ENCODE data around the gene RRP1. TPM values are rescaled to one million over a fixed set of nuclear protein-coding genes. Genes with fewer than 3 reads are reported as not detected.

RRP1 gene
- total RNA-seq, 1 experiment from 2014 or later, result 53.9 TPM

DNA sequence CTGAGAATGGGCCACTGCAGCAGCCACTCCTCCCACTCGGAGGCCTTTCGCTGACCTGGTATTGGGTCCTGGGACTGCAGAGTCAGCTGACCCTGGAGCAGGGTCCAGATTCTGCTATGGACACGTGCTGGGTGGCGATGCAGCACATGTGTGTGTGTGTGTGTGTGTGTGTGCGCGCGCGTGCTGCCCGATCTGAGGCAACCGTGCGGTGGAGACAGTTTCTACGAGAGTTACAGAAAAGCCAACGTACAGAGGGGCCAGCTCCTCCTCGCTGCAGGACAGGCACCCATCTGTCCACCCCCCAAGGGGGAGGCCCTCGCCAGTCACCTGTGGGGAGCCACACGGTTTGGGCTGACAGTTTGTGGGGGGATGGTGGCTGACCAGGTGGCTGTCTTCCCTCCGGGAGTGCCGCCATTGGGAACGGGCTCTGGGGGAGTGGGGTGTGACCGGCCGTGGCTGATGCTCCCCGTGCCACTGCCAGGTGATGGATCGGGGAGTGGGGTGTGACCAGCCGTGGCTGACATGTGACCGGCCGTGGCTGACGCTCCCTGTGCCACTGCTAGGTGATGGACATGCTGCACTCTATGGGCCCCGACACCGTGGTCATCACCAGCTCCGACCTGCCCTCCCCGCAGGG, 37.3 kb upstream of the RRP1 start:
- Histone ChIP-seq H2AFZ (ENCODE audit: low read depth, low read length, poor library complexity, severe bottlenecking) (no peak overlapping the region), H3K36me3 (ENCODE audit: control insufficient read depth in 1 of 2, insufficient read depth in 2 of 2, low read length in 2 of 2) (peaks cover 21 to 64% of the 10 kb centered on the region in 2 experiments; a peak in 3 of 4 replicates), H3K9me3 (ENCODE audit: control insufficient read depth in 1 of 2, insufficient read depth in 1 of 2, low read depth in 1 of 2, low read length in 2 of 2) (no peaks in the 10 kb centered on the region), H3K79me2 (ENCODE audit: insufficient read depth, low read length) (no peaks in the 10 kb centered on the region), H3K4me1 (ENCODE audit: control insufficient read depth in 1 of 2, insufficient read depth in 2 of 2, low read length in 2 of 2) (peaks cover 0 to 12% of the 10 kb centered on the region in 2 experiments; a peak in 2 of 4 replicates), H3K27ac (ENCODE audit: low read depth, low read length) (no peak overlapping the region), H3K4me2 (ENCODE audit: low read length) (no peak overlapping the region), H3K27me3 (ENCODE audit: insufficient read depth, low read length) (no peaks in the 10 kb centered on the region), H3K4me3 (replicated peaks in 1 of 2; ENCODE audit: low read depth in 1 of 2, low read length in 2 of 2) (no peak overlapping the region), H3K9me2 (ENCODE audit: insufficient read depth) (no peaks in the 10 kb centered on the region), H4K20me1 (ENCODE audit: insufficient read depth) (no peaks in the 10 kb centered on the region), H3K9ac (ENCODE audit: low read length) (no peak overlapping the region)
- POLR2A ChIA-PET, result no interaction called here
- RAD21 ChIA-PET (ENCODE audit: low non-redundant PET in 1 of 2, low total read pairs in 2 of 2, uncharacterized antibody in 2 of 2, unreplicated experiment in 2 of 2), result no interaction called here
- intact Hi-C loops (cut with micrococcal nuclease), result no loop called here
- ATAC-seq (no peak), DNase-seq (ENCODE audit: low read depth, low spot score) (no peak)
- TF ChIP-seq, protein P1, sequence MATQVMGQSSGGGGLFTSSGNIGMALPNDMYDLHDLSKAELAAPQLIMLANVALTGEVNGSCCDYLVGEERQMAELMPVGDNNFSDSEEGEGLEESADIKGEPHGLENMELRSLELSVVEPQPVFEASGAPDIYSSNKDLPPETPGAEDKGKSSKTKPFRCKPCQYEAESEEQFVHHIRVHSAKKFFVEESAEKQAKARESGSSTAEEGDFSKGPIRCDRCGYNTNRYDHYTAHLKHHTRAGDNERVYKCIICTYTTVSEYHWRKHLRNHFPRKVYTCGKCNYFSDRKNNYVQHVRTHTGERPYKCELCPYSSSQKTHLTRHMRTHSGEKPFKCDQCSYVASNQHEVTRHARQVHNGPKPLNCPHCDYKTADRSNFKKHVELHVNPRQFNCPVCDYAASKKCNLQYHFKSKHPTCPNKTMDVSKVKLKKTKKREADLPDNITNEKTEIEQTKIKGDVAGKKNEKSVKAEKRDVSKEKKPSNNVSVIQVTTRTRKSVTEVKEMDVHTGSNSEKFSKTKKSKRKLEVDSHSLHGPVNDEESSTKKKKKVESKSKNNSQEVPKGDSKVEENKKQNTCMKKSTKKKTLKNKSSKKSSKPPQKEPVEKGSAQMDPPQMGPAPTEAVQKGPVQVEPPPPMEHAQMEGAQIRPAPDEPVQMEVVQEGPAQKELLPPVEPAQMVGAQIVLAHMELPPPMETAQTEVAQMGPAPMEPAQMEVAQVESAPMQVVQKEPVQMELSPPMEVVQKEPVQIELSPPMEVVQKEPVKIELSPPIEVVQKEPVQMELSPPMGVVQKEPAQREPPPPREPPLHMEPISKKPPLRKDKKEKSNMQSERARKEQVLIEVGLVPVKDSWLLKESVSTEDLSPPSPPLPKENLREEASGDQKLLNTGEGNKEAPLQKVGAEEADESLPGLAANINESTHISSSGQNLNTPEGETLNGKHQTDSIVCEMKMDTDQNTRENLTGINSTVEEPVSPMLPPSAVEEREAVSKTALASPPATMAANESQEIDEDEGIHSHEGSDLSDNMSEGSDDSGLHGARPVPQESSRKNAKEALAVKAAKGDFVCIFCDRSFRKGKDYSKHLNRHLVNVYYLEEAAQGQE (IDR thresholded peaks at IDR 0.05; ENCODE audit: low read depth), result no peak
- TF ChIP-seq CTCF (IDR thresholded peaks at IDR 0.05 in 2 of 3, conservative IDR thresholded peaks at IDR 0.05 in 1 of 3; ENCODE audit: borderline replicate concordance in 1 of 3, insufficient read depth in 1 of 3, low read depth in 2 of 3, low read length in 2 of 3) (no peak), TCF7L2 (IDR thresholded peaks at IDR 0.05; ENCODE audit: borderline replicate concordance, extremely low read depth, insufficient read depth, insufficient read length) (no peak), CEBPB (IDR thresholded peaks at IDR 0.05; ENCODE audit: low read depth) (no peak), YY1 (IDR thresholded peaks at IDR 0.05; ENCODE audit: extremely low read depth, insufficient replicate concordance, low read depth, low read length) (no peak)
- CTCF ChIA-PET, result no interaction called here
- BruUV-seq (replicated peaks), result no TSS peak
